IMR-90 (cell line): ENCODE measurements around the gene RASSF5. TPM values are rescaled to one million over a fixed set of nuclear protein-coding genes. Genes with fewer than 3 reads are reported as not detected.
A peak's percentile ranks its signal among the peaks of the same experiment; 100 is the strongest.

ENCODE experiments used
- ATAC-seq: fragments of 200-7000 bp; cut with Tn5 transposase; 2 replicates; pipeline ENCODE4 v1.9.1; 2020; ENCODE audit warnings: low read depth, mild to moderate bottlenecking, moderate library complexity
- BruUV-seq: library from RNA; stranded (reverse); fragments of 400-500 nt; replicated peaks from 2 replicates; lab custom pipeline; 2021; lab: Mats Ljungman, UMichigan
- CTCF ChIA-PET: fragments of 300-600 bp; formaldehyde crosslinking; extraction: SDS; loops from one replicate; lab custom pipeline; 2021; ENCODE audit warnings: antibody characterized with exemption; lab: Yijun Ruan, JAX
- POLR2A ChIA-PET: fragments of 300-600 bp; sonication (Branson Sonifier 250); formaldehyde crosslinking; loops from one replicate; lab custom pipeline; 2022; ENCODE audit warnings: antibody characterized with exemption; ENCODE audit not compliant: unreplicated experiment; lab: Charles Lee
- DNase-seq: peaks from one replicate; pipeline ENCODE4 v3.0.0; 2013
- H2AFZ ChIP-seq: replicated peaks from 2 replicates; pipeline ENCODE3; 2013; ENCODE audit warnings: low read length, mild to moderate bottlenecking; ENCODE audit not compliant: poor library complexity
- H2AK5ac ChIP-seq: 2 replicates; pipeline ENCODE4 v1.6.1; 2013; ENCODE audit warnings: low read depth, low read length, inconsistent platforms
- H2AK9ac ChIP-seq: replicated peaks from 2 replicates; pipeline ENCODE3; 2013; ENCODE audit warnings: mild to moderate bottlenecking, low read depth, low read length, moderate library complexity; ENCODE audit not compliant: poor library complexity
- H2BK120ac ChIP-seq: 2 replicates; pipeline ENCODE4 v1.6.1; 2013; ENCODE audit warnings: low read depth, low read length, inconsistent platforms
- H2BK15ac ChIP-seq: 3 replicates; pipeline ENCODE4 v1.6.1; 2013; ENCODE audit warnings: low read depth, low read length, inconsistent platforms
- H2BK20ac ChIP-seq: 2 replicates; pipeline ENCODE4 v1.6.1; 2013; ENCODE audit warnings: low read depth, mild to moderate bottlenecking, inconsistent platforms, low read length, moderate library complexity
- H2BK5ac ChIP-seq: 2 replicates; pipeline ENCODE4 v1.6.1; 2013; ENCODE audit warnings: mild to moderate bottlenecking, low read depth, low read length, inconsistent platforms; ENCODE audit not compliant: poor library complexity, severe bottlenecking
- H3K14ac ChIP-seq: replicated peaks from 2 replicates; pipeline ENCODE4 v1.6.1; 2013; ENCODE audit warnings: low read depth, low read length, inconsistent platforms
- H3K18ac ChIP-seq: 2 replicates; pipeline ENCODE4 v1.6.1; 2013; ENCODE audit warnings: low read depth, low read length, control low read depth
- H3K23ac ChIP-seq: 2 replicates; pipeline ENCODE4 v1.6.1; 2013; ENCODE audit warnings: low read depth, low read length, inconsistent platforms
- H3K27ac ChIP-seq: 2 replicates; pipeline ENCODE4 v1.5.1; 2013; ENCODE audit warnings: mild to moderate bottlenecking, control low read depth, low read length; ENCODE audit not compliant: insufficient read depth
- H3K27me3 ChIP-seq: 2 replicates; pipeline ENCODE4 v1.6.1; 2013; ENCODE audit warnings: low read length; ENCODE audit not compliant: control insufficient read depth, insufficient read depth
- H3K36me3 ChIP-seq: 2 replicates; pipeline ENCODE4 v1.6.1; 2013; ENCODE audit warnings: low read length, mixed read lengths; ENCODE audit not compliant: control insufficient read depth, insufficient read depth
- H3K4ac ChIP-seq: 2 replicates; pipeline ENCODE4 v1.6.1; 2013; ENCODE audit warnings: low read depth, low read length, inconsistent platforms
- H3K4me1 ChIP-seq: 2 replicates; pipeline ENCODE4 v1.6.1; 2013; ENCODE audit warnings: low read length, mixed read lengths; ENCODE audit not compliant: control insufficient read depth, insufficient read depth
- H3K4me2 ChIP-seq: 2 replicates; pipeline ENCODE4 v1.6.1; 2013; ENCODE audit warnings: low read depth, mild to moderate bottlenecking, control low read depth, low read length, moderate library complexity
- H3K4me3 ChIP-seq: 2 replicates; pipeline ENCODE4 v1.5.1; 2013; ENCODE audit warnings: low read depth, mild to moderate bottlenecking, control low read depth, low read length, moderate library complexity; ENCODE audit not compliant: insufficient read depth
- H3K56ac ChIP-seq: 2 replicates; pipeline ENCODE4 v1.6.1; 2013; ENCODE audit warnings: low read length, inconsistent platforms; ENCODE audit not compliant: insufficient read depth; ENCODE audit errors: extremely low read depth
- H3K79me1 ChIP-seq, 2 experiments: 2 replicates each; pipeline ENCODE4 v1.6.1; 2013; ENCODE audit warnings: low read length in 2 of 2, inconsistent platforms in 1 of 2, low read depth in 1 of 2
- H3K9ac ChIP-seq: 2 replicates; pipeline ENCODE4 v1.6.1; 2013; ENCODE audit warnings: low read depth, low read length, control low read depth
- H3K9me1 ChIP-seq: 2 replicates; pipeline ENCODE4 v1.6.1; 2013; ENCODE audit warnings: low read length, inconsistent platforms; ENCODE audit not compliant: insufficient read depth
- H3K9me3 ChIP-seq: 2 replicates; pipeline ENCODE4 v1.6.1; 2013; ENCODE audit warnings: low read length; ENCODE audit not compliant: control insufficient read depth, insufficient read depth
- H4K20me1 ChIP-seq: 2 replicates; pipeline ENCODE4 v1.6.1; 2013; ENCODE audit warnings: low read length, inconsistent platforms; ENCODE audit not compliant: insufficient read depth
- H4K5ac ChIP-seq: 2 replicates; pipeline ENCODE4 v1.6.1; 2013; ENCODE audit warnings: mild to moderate bottlenecking, low read depth, low read length, control low read depth
- H4K8ac ChIP-seq, 2 experiments: 2 replicates each; pipeline ENCODE4 v1.6.1; 2013; ENCODE audit warnings: low read depth in 2 of 2, low read length in 2 of 2, control low read depth in 1 of 2, inconsistent platforms in 1 of 2
- H4K91ac ChIP-seq: 2 replicates; pipeline ENCODE4 v1.6.1; 2013; ENCODE audit warnings: low read depth, low read length, inconsistent platforms; ENCODE audit not compliant: insufficient read depth
- CTCF ChIP-seq: conservative IDR thresholded peaks from 2 replicates; pipeline ENCODE4 v1.5.1; 2012; ENCODE audit warnings: mild to moderate bottlenecking, low read depth, low read length, improper control_type of control experiment
- ELK1 ChIP-seq: fragments of 150-350 bp; IDR thresholded peaks from 2 replicates; pipeline ENCODE4 v1.6.1; 2016; ENCODE audit warnings: low read depth, mild to moderate bottlenecking, low read length, moderate library complexity, borderline replicate concordance
- FOS ChIP-seq: fragments of 150-350 bp; IDR thresholded peaks from 2 replicates; pipeline ENCODE4 v1.6.1; 2016; ENCODE audit warnings: low read depth, low read length
- MXI1 ChIP-seq: IDR thresholded peaks from 2 replicates; pipeline ENCODE4 v1.6.1; 2012; ENCODE audit warnings: low read depth, mild to moderate bottlenecking, low read length, moderate library complexity, borderline replicate concordance
- NFE2L2 ChIP-seq: fragments of 150-350 bp; IDR thresholded peaks from 2 replicates; pipeline ENCODE4 v1.6.1; 2016; ENCODE audit warnings: low read depth, mild to moderate bottlenecking, low read length
- WGBS, 2 experiments: methylation state at CpG; one replicate each; pipeline versions ENCODE4 v1.1.5 to v1.1.7; 2013; ENCODE audit warnings: missing lambda C conversion rate in 2 of 2; ENCODE audit not compliant: insufficient read length in 1 of 2; ENCODE audit errors: extremely low coverage in 2 of 2; 5-methylcytosine and 5-hydroxymethylcytosine counted together
- dilution Hi-C: fragments of 300-500 bp; cut with HindIII; formaldehyde crosslinking; loops from one replicate; pipeline ENCODE4 v1.14.3; 2018; ENCODE audit warnings: low sequenced_read_pairs; ENCODE audit not compliant: unreplicated experiment
- in situ Hi-C: fragments of 300-500 bp; cut with MboI; formaldehyde crosslinking; loops from 3 replicates; pipeline ENCODE4 v1.14.3; 2019; ENCODE audit warnings: low sequenced_read_pairs, inconsistent platforms, mixed read lengths
- intact Hi-C: fragments of 100-400 bp; cut with micrococcal nuclease; formaldehyde crosslinking; loops from 2 replicates; pipeline ENCODE4 v1.10.0; 2022
- polyA plus RNA-seq, 3 experiments: library from polyadenylated mRNA; depleted of rRNA; stranded (reverse); fragments of >200 nt; gene quantifications; 2 replicates each; pipeline ENCODE4 v1.2.3, GENCODE V29; 2012; ENCODE audit warnings: low replicate concordance in 1 of 3
- total RNA-seq: library from RNA; depleted of rRNA; stranded (reverse); fragments of >200 nt; gene quantifications from 2 replicates; pipeline ENCODE4 v1.2.3, GENCODE V29; 2012

Gene RASSF5
- total and polyA plus RNA-seq, 2 of the 4 experiments (the other 2 are of a cell fraction) = 0.18 to 1.1 TPM

GRCh38 chr1:206636671-206637070, 129.3 kb downstream of the RASSF5 start:
- H3K4me3 ChIP-seq = peak overlapping the region; percentile 32; the same call in 1 of the 2 replicates
- no peak overlapping the region for H3K9ac ChIP-seq
- 0 out of 2 replicates have a peak overlapping the region, but pooled peaks have one; percentile 25 for H3K14ac ChIP-seq
- ChIA-PET POLR2A (no interaction called here), CTCF (no interaction called here)
- no peak overlapping the region for H3K56ac ChIP-seq
- no peaks in the 10 kb centered on the region; the same call in 1 of the 2 replicates for H3K36me3 ChIP-seq
- H3K27ac ChIP-seq = no peak overlapping the region
- no peak overlapping the region for H3K4ac ChIP-seq
- intact Hi-C loops (loop anchor here (10.0 kb wide), 1 partner anchor 348 kb away; no protein-coding TSS in a partner anchor), in situ Hi-C loops (no loop called here), dilution Hi-C loops (no loop called here)
- no peak overlapping the region for H2AFZ ChIP-seq
- no peak overlapping the region for H2AK9ac ChIP-seq
- WGBS, 2 experiments = no CpG with 5 or more reads among the region's 4 CpGs
- H2BK15ac ChIP-seq = no peak overlapping the region
- no peak overlapping the region; the same call in 1 of the 2 replicates for H3K23ac ChIP-seq
- no peak overlapping the region for H2BK120ac ChIP-seq
- H3K4me1 ChIP-seq = peaks cover 8% of the 10 kb centered on the region
- 0 out of 2 replicates have a peak, but pooled peaks cover 3% of the 10 kb centered on the region for H3K9me1 ChIP-seq
- BruUV-seq = no TSS peak
- no peaks in the 10 kb centered on the region for H3K27me3 ChIP-seq
- H3K18ac ChIP-seq = no peak overlapping the region
- peak overlapping the region; percentile 70 for H3K4me2 ChIP-seq
- no peaks in the 10 kb centered on the region for H3K9me3 ChIP-seq
- no peaks in the 10 kb centered on the region for H4K20me1 ChIP-seq
- H4K8ac ChIP-seq = no peak overlapping the region
- peaks cover 3 to 25% of the 10 kb centered on the region in 2 experiments for H3K79me1 ChIP-seq
- no peak overlapping the region for H2AK5ac ChIP-seq
- TF ChIP-seq ELK1 = no peak
- no peak for TF ChIP-seq CTCF
- TF ChIP-seq MXI1 = no peak
- TF ChIP-seq NFE2L2 = no peak
- no peak for TF ChIP-seq FOS
- no peak overlapping the region for H2BK20ac ChIP-seq
- no peak for ATAC-seq
- no peak for DNase-seq
- no peak overlapping the region for H4K91ac ChIP-seq
- no peak overlapping the region for H4K5ac ChIP-seq
- H2BK5ac ChIP-seq = no peak overlapping the region
